HepG2 (cell line): Measurements from ENCODE around the gene NYNRIN. TPM values are rescaled to one million over a fixed set of nuclear protein-coding genes. Genes with fewer than 3 reads are reported as not detected.
A peak's percentile ranks its signal among the peaks of the same experiment; 100 is the strongest.

Experiments
- ASH2L ChIP-seq: fragments of 300-600, 200-600 bp; sonication (generic); IDR thresholded peaks from 2 replicates; pipeline ENCODE4 v1.7.0; 2017; ENCODE audit warnings: low read depth, mild to moderate bottlenecking, moderate library complexity, mixed read lengths, low read length; ENCODE audit not compliant: insufficient read length
- ATM ChIP-seq: fragments of 450-650 bp; IDR thresholded peaks from 2 replicates; pipeline ENCODE4 v1.7.1; 2017; ENCODE audit warnings: mild to moderate bottlenecking, borderline replicate concordance
- BATF2 ChIP-seq: sonication (generic); formaldehyde crosslinking; IDR thresholded peaks from 2 replicates; pipeline ENCODE4 v1.8.0; 2022; ENCODE audit warnings: mild to moderate bottlenecking, missing genetic modification reagents, moderate library complexity
- CBX2 ChIP-seq, 2 experiments: fragments of 200-600 bp in 1 of 2; sonication (generic); formaldehyde crosslinking in 1 of 2; IDR thresholded peaks; 2 replicates each; pipeline versions ENCODE4 v1.7.0 to v1.8.1; 2018 to 2022; ENCODE audit warnings: low read depth in 2 of 2, low read length in 1 of 2, mild to moderate bottlenecking in 1 of 2, missing genetic modification reagents in 1 of 2
- FOXM1 ChIP-seq: sonication (generic); formaldehyde crosslinking; IDR thresholded peaks from 2 replicates; pipeline ENCODE4 v1.5.0; 2020; ENCODE audit warnings: missing genetic modification reagents
- GABPB1 ChIP-seq: IDR thresholded peaks from 2 replicates; pipeline ENCODE4 v1.6.1; 2016; ENCODE audit warnings: mild to moderate bottlenecking, missing genetic modification reagents, moderate library complexity, missing compliant biosample characterization
- GATAD1 ChIP-seq: IDR thresholded peaks from 2 replicates; pipeline ENCODE4 v1.6.1; 2016; ENCODE audit warnings: missing genetic modification reagents, missing compliant biosample characterization
- MBD4 ChIP-seq: IDR thresholded peaks from 2 replicates; pipeline ENCODE4 v1.6.1; 2012; ENCODE audit warnings: low read length, inconsistent platforms, borderline replicate concordance
- MTF2 ChIP-seq: sonication (generic); formaldehyde crosslinking; IDR thresholded peaks from 2 replicates; pipeline ENCODE4 v1.5.0; 2020; ENCODE audit warnings: missing genetic modification reagents, borderline replicate concordance
- MXD4 ChIP-seq: IDR thresholded peaks from 2 replicates; pipeline ENCODE4 v1.6.1; 2016; ENCODE audit warnings: mild to moderate bottlenecking, missing biosample characterization, missing genetic modification reagents
- NFE2L1 ChIP-seq: sonication (generic); formaldehyde crosslinking; IDR thresholded peaks from 2 replicates; pipeline ENCODE4 v1.4.0; 2020; ENCODE audit warnings: missing genetic modification reagents, mild to moderate bottlenecking, borderline replicate concordance
- PREB ChIP-seq: sonication (generic); formaldehyde crosslinking; IDR thresholded peaks from 2 replicates; pipeline ENCODE4 v1.4.0; 2020; ENCODE audit warnings: missing genetic modification reagents
- PRPF4 ChIP-seq: fragments of 200-400 bp; formaldehyde crosslinking; IDR thresholded peaks from 2 replicates; pipeline ENCODE4 v1.6.1; 2016; ENCODE audit warnings: low read length, low read depth; ENCODE audit not compliant: poor library complexity, severe bottlenecking
- SETDB1 ChIP-seq: sonication (generic); formaldehyde crosslinking; IDR thresholded peaks from 2 replicates; pipeline ENCODE4 v1.5.1; 2020; ENCODE audit warnings: missing genetic modification reagents, mild to moderate bottlenecking, borderline replicate concordance
- SMC3 ChIP-seq: IDR thresholded peaks from 2 replicates; pipeline ENCODE4 v1.6.1; 2011; ENCODE audit warnings: low read length, improper control_type of control experiment
- ZBTB44 ChIP-seq: sonication (generic); formaldehyde crosslinking; IDR thresholded peaks from 2 replicates; pipeline ENCODE4 v1.4.0; 2020; ENCODE audit warnings: missing genetic modification reagents
- ZBTB8A ChIP-seq: sonication (generic); formaldehyde crosslinking; IDR thresholded peaks from 2 replicates; pipeline ENCODE4 v1.4.0; 2020; ENCODE audit warnings: mild to moderate bottlenecking, low read depth, missing genetic modification reagents, borderline replicate concordance
- ZMYM4 ChIP-seq: sonication (generic); formaldehyde crosslinking; IDR thresholded peaks from 2 replicates; pipeline ENCODE4 v1.8.1; 2023; ENCODE audit warnings: mild to moderate bottlenecking, missing genetic modification reagents
- ZNF20 ChIP-seq: sonication (generic); formaldehyde crosslinking; IDR thresholded peaks from 2 replicates; pipeline ENCODE4 v1.4.0; 2020; ENCODE audit warnings: mild to moderate bottlenecking, moderate library complexity, missing genetic modification reagents
- ZNF205 ChIP-seq: IDR thresholded peaks from 2 replicates; pipeline ENCODE4 v1.6.1; 2018; ENCODE audit warnings: missing biosample characterization, missing genetic modification reagents
- ZNF232 ChIP-seq: sonication (generic); formaldehyde crosslinking; IDR thresholded peaks from 2 replicates; pipeline ENCODE4 v1.4.0; 2020; ENCODE audit warnings: missing genetic modification reagents, borderline replicate concordance
- ZNF264 ChIP-seq: sonication (generic); formaldehyde crosslinking; IDR thresholded peaks from 2 replicates; pipeline ENCODE4 v1.4.0; 2020; ENCODE audit warnings: missing genetic modification reagents
- ZNF331 ChIP-seq: sonication (generic); formaldehyde crosslinking; IDR thresholded peaks from 2 replicates; pipeline ENCODE4 v1.4.0; 2020; ENCODE audit warnings: missing genetic modification reagents
- ZNF382 ChIP-seq: sonication (generic); formaldehyde crosslinking; IDR thresholded peaks from 2 replicates; pipeline ENCODE4 v1.5.0; 2020; ENCODE audit warnings: missing genetic modification reagents, mild to moderate bottlenecking, borderline replicate concordance
- ZNF781 ChIP-seq: sonication (generic); formaldehyde crosslinking; IDR thresholded peaks from 2 replicates; pipeline ENCODE4 v1.5.1; 2020; ENCODE audit warnings: borderline replicate concordance, mild to moderate bottlenecking, missing genetic modification reagents; ENCODE audit errors: not compliant biosample characterization
- ZNF891 ChIP-seq: sonication (generic); formaldehyde crosslinking; IDR thresholded peaks from 2 replicates; pipeline ENCODE4 v1.5.0; 2020; ENCODE audit warnings: mild to moderate bottlenecking, missing genetic modification reagents
- polyA plus RNA-seq, 8 experiments: library from polyadenylated mRNA; depleted of rRNA in 3 of 8; stranded (reverse) in 7 of 8; unstranded in 1 of 8; fragments of >200 nt; fragmentation: Illumina TruSeq in 4 of 8; extraction: Trizol in 4 of 8; gene quantifications; 2 replicates each; pipeline versions ENCODE4 v1.2.1 to v1.2.3, GENCODE V29; 2011 to 2016; ENCODE audit warnings: low read depth in 4 of 8, missing spikeins in 1 of 8, mixed read lengths in 1 of 8; ENCODE audit not compliant: insufficient read depth in 1 of 8
- total RNA-seq, 5 experiments: library from RNA; depleted of rRNA; stranded (reverse); fragments of >200 nt; fragmentation: Illumina TruSeq; extraction: Trizol; gene quantifications; 2 replicates each; pipeline ENCODE4 v1.2.3, GENCODE V29; 2016; ENCODE audit warnings: low read depth in 1 of 5
- TF ChIP-seq, protein P1 (sequence below): IDR thresholded peaks from 2 replicates; pipeline ENCODE4 v1.6.1; 2016; ENCODE audit warnings: low read depth, control low read depth

NYNRIN gene
- total and polyA plus RNA-seq, 2 of the 13 experiments (the other 11 are each of a cell fraction or from before 2014, with no cell fraction given): 0.63 to 1.1 TPM

GRCh38 chr14:24436355-24437019, 37.7 kb downstream of the NYNRIN start (continued):
- TF ChIP-seq SETDB1 (CRISPR knock-in tag): no peak
- no peak for TF ChIP-seq ATM
- 0 out of 2 replicates have a peak, but pooled peaks have one; percentile 30 for TF ChIP-seq GATAD1 (CRISPR knock-in tag)
- TF ChIP-seq BATF2 (CRISPR knock-in tag): no peak
- TF ChIP-seq PREB (CRISPR knock-in tag): no peak
- no peak for TF ChIP-seq ZNF264 (CRISPR knock-in tag)
- no peak for TF ChIP-seq MBD4
- TF ChIP-seq ASH2L: peak; percentile 63
- TF ChIP-seq MTF2 (CRISPR knock-in tag): no peak
- TF ChIP-seq ZNF232 (CRISPR knock-in tag): no peak; the same call in 1 of the 2 replicates
- TF ChIP-seq ZMYM4 (CRISPR knock-in tag): no peak; the same call in 1 of the 2 replicates
- TF ChIP-seq, protein P1, sequence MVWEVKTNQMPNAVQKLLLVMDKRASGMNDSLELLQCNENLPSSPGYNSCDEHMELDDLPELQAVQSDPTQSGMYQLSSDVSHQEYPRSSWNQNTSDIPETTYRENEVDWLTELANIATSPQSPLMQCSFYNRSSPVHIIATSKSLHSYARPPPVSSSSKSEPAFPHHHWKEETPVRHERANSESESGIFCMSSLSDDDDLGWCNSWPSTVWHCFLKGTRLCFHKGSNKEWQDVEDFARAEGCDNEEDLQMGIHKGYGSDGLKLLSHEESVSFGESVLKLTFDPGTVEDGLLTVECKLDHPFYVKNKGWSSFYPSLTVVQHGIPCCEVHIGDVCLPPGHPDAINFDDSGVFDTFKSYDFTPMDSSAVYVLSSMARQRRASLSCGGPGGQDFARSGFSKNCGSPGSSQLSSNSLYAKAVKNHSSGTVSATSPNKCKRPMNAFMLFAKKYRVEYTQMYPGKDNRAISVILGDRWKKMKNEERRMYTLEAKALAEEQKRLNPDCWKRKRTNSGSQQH: peak; percentile 26; the same call in 1 of the 2 replicates
- TF ChIP-seq ZNF20 (CRISPR knock-in tag): no peak
- TF ChIP-seq SMC3: peak; percentile 86
- TF ChIP-seq FOXM1 (CRISPR knock-in tag): no peak
- no peak for TF ChIP-seq ZNF331 (CRISPR knock-in tag)
- TF ChIP-seq ZBTB44 (CRISPR knock-in tag): no peak
- no peak for TF ChIP-seq MXD4 (CRISPR knock-in tag)
- TF ChIP-seq ZNF891 (CRISPR knock-in tag): no peak
- TF ChIP-seq NFE2L1: no peak
- no peak for TF ChIP-seq ZNF781
- no peak for TF ChIP-seq GABPB1
- no peak for TF ChIP-seq ZNF382 (CRISPR knock-in tag)
- TF ChIP-seq ZNF205: no peak
- no peak for TF ChIP-seq ZBTB8A (CRISPR knock-in tag)
- no peak for TF ChIP-seq PRPF4
- TF ChIP-seq CBX2 (IDR thresholded peaks at IDR 0.05; ENCODE audit: low read depth, low read length): no peak
- no peak for TF ChIP-seq CBX2 (CRISPR knock-in tag; IDR thresholded peaks at IDR 0.05; ENCODE audit: low read depth)
